ENCODE measurements around the gene PARN.

PARN gene

DNA sequence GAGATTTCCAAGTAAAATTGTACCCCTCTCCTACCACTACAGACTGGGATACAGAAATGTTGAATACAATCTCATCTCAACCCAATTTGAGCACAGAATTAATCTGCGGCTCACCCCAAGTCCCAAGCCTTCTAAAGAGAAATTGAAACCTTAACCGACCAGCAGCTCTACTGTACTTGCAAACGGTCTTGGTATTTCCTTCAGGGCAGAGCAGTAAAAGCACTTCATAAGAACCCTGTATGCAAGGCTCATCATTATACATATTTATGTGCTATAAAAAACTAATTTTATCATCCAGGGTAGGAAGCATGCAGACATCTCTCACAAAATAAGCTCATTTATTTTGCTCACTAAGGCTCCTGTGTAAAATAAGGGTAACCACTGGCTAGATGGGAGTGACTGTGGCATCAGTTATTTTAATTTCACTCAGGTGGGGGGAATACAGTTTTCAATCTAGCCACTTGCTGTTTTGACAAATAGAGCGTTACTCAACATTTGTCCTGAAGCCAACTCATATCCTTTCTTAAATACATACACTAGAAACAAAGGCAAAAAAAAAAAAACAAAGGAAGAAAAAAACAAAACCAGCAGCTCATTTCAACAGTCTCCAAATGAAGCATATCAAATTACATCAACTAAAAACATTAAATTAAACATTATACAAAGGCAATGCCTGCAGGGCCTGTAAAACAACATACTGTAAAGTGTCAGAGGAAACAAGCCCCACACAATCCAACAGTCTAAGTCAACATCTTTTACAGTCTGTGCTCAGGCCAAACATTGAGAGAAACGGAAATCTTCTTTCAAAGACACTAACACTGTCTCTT is 65.0 kb downstream of the PARN start:
- no peaks in the 10 kb centered on the region for H3K9me3 ChIP-seq (ENCODE audit: control insufficient read depth, insufficient read depth, low read depth, low read length)
- H3K4me1 ChIP-seq (ENCODE audit: control insufficient read depth, insufficient read depth, low read length) = peaks cover 39% of the 10 kb centered on the region
- H3K4me3 ChIP-seq (ENCODE audit: low read depth, low read length) = no peak overlapping the region
- peak overlapping the region; percentile 52 for H3K27ac ChIP-seq (ENCODE audit: extremely low read depth, low read depth, low read length)
- peaks cover 0 to 8% of the 10 kb centered on the region in 2 experiments; a peak in 2 of 3 replicates for H3K36me3 ChIP-seq (ENCODE audit: control insufficient read depth in 2 of 2, insufficient read depth in 1 of 2, low read length in 2 of 2)
- ChIA-PET CTCF (interaction anchor here (1.0 kb wide), 1 partner anchor 34 kb away, joined by 5 read pairs; no protein-coding TSS in a partner anchor), POLR2A (interaction anchor here (1.1 kb wide), 1 partner anchor 65 kb away, joined by 3 read pairs; the partner anchor contains the start of gene PARN)
- TF ChIP-seq SCRT2 (tag by site-specific recombination; IDR thresholded peaks at IDR 0.05) = no peak
- TF ChIP-seq ZEB2 (tag by site-specific recombination; IDR thresholded peaks at IDR 0.05) = peak; percentile 81
- no peak for TF ChIP-seq ZNF398 (tag by site-specific recombination; IDR thresholded peaks at IDR 0.05)
- no peak for TF ChIP-seq IKZF3 (tag by site-specific recombination; IDR thresholded peaks at IDR 0.05)
- 0 out of 2 replicates have a peak, but pooled peaks have one; percentile 37 for TF ChIP-seq BCL11A (tag by site-specific recombination; IDR thresholded peaks at IDR 0.05; ENCODE audit: low read depth)
- no peak for TF ChIP-seq ZNF266 (tag by site-specific recombination; IDR thresholded peaks at IDR 0.05; ENCODE audit: low read depth)
- TF ChIP-seq, protein P1, sequence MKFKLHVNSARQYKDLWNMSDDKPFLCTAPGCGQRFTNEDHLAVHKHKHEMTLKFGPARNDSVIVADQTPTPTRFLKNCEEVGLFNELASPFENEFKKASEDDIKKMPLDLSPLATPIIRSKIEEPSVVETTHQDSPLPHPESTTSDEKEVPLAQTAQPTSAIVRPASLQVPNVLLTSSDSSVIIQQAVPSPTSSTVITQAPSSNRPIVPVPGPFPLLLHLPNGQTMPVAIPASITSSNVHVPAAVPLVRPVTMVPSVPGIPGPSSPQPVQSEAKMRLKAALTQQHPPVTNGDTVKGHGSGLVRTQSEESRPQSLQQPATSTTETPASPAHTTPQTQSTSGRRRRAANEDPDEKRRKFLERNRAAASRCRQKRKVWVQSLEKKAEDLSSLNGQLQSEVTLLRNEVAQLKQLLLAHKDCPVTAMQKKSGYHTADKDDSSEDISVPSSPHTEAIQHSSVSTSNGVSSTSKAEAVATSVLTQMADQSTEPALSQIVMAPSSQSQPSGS (tag by site-specific recombination; IDR thresholded peaks at IDR 0.05; ENCODE audit: low read depth) = 0 out of 2 replicates have a peak, but pooled peaks have one; percentile 6
- TF ChIP-seq, protein P2, sequence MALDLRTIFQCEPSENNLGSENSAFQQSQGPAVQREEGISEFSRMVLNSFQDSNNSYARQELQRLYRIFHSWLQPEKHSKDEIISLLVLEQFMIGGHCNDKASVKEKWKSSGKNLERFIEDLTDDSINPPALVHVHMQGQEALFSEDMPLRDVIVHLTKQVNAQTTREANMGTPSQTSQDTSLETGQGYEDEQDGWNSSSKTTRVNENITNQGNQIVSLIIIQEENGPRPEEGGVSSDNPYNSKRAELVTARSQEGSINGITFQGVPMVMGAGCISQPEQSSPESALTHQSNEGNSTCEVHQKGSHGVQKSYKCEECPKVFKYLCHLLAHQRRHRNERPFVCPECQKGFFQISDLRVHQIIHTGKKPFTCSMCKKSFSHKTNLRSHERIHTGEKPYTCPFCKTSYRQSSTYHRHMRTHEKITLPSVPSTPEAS (tag by site-specific recombination; IDR thresholded peaks at IDR 0.05) = 0 out of 2 replicates have a peak, but pooled peaks have one; percentile 41
- TF ChIP-seq SETDB1 (IDR thresholded peaks at IDR 0.05; ENCODE audit: insufficient read length, low read length) = no peak
- no peak; the same call in 1 of the 2 replicates for TF ChIP-seq ZNF518A (tag by site-specific recombination; conservative IDR thresholded peaks at IDR 0.05; ENCODE audit: low read depth)
- TF ChIP-seq ZBTB8A (tag by site-specific recombination; IDR thresholded peaks at IDR 0.05) = no peak
- TF ChIP-seq, protein P3, sequence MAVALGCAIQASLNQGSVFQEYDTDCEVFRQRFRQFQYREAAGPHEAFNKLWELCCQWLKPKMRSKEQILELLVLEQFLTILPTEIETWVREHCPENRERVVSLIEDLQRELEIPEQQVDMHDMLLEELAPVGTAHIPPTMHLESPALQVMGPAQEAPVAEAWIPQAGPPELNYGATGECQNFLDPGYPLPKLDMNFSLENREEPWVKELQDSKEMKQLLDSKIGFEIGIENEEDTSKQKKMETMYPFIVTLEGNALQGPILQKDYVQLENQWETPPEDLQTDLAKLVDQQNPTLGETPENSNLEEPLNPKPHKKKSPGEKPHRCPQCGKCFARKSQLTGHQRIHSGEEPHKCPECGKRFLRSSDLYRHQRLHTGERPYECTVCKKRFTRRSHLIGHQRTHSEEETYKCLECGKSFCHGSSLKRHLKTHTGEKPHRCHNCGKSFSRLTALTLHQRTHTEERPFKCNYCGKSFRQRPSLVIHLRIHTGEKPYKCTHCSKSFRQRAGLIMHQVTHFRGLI (tag by site-specific recombination; IDR thresholded peaks at IDR 0.05) = no peak
- TF ChIP-seq ZFP3 (tag by site-specific recombination; IDR thresholded peaks at IDR 0.05; ENCODE audit: low read depth) = no peak
- TF ChIP-seq ZNF248 (tag by site-specific recombination; IDR thresholded peaks at IDR 0.05) = no peak
- TF ChIP-seq KLF16 (tag by site-specific recombination; IDR thresholded peaks at IDR 0.05) = no peak
- no peak for TF ChIP-seq ZNF747 (tag by site-specific recombination; IDR thresholded peaks at IDR 0.05)
- no peak for TF ChIP-seq ZNF184 (tag by site-specific recombination; IDR thresholded peaks at IDR 0.05)
- TF ChIP-seq ZNF114 (tag by site-specific recombination; IDR thresholded peaks at IDR 0.05) = no peak
- TF ChIP-seq YY2 (tag by site-specific recombination; IDR thresholded peaks at IDR 0.05) = no peak
- no peak for TF ChIP-seq ZNF701 (tag by site-specific recombination; IDR thresholded peaks at IDR 0.05)
- TF ChIP-seq ZNF155 (tag by site-specific recombination; IDR thresholded peaks at IDR 0.05) = no peak
- no peak for TF ChIP-seq ZNF433 (tag by site-specific recombination; IDR thresholded peaks at IDR 0.05; ENCODE audit: low read depth)
- TF ChIP-seq SALL2 (tag by site-specific recombination; IDR thresholded peaks at IDR 0.05; ENCODE audit: borderline replicate concordance) = no peak
- TF ChIP-seq ZBTB44 (tag by site-specific recombination; IDR thresholded peaks at IDR 0.05) = peak; percentile 47; the same call in 1 of the 2 replicates

Data from HEK293 (cell line).